Stimulated activated naive B cell treated with anti-CD40 and anti-IgM and Interleukin-4, amounts not matched to agents 10 μg/mL and 1 μg/mL and 100 μg/mL, for 72 hours (primary cell): ENCODE measurements around the gene SHF.
A peak's percentile ranks its signal among the peaks of the same experiment; 100 is the strongest.

ENCODE experiments used
- ATAC-seq, 2 donors: fragments of 150-1000 bp; cut with Tn5 transposase; replicated peaks; 2 replicates each; pipeline ENCODE4 v1.10.0; 2021; ENCODE audit warnings: moderate library complexity in 1 of 2
- DNase-seq: peaks from one replicate; pipeline ENCODE4 v3.0.0; 2021
- H3K27ac Mint-ChIP-seq: one replicate; pipeline ENCODE4 v1.8.0; 2022; ENCODE audit warnings: mild to moderate bottlenecking, mixed read lengths
- H3K27me3 Mint-ChIP-seq, 2 donors: one replicate each; pipeline ENCODE4 v1.8.0; 2022; ENCODE audit warnings: mixed read lengths in 2 of 2
- H3K36me3 Mint-ChIP-seq, 2 donors: one replicate each; pipeline ENCODE4 v1.8.0; 2022; ENCODE audit warnings: mixed read lengths in 2 of 2, mild to moderate bottlenecking in 1 of 2
- H3K4me1 Mint-ChIP-seq, 2 donors: one replicate each; pipeline ENCODE4 v1.8.0; 2022; ENCODE audit warnings: mixed read lengths in 2 of 2, mild to moderate bottlenecking in 1 of 2
- H3K4me3 Mint-ChIP-seq, 2 donors: one replicate each; pipeline ENCODE4 v1.8.0; 2022; ENCODE audit warnings: mild to moderate bottlenecking in 2 of 2, mixed read lengths in 2 of 2, moderate library complexity in 1 of 2
- H3K9me3 Mint-ChIP-seq, 2 donors: one replicate each; pipeline ENCODE4 v1.8.0; 2022; ENCODE audit warnings: mixed read lengths in 2 of 2, mild to moderate bottlenecking in 1 of 2

Gene SHF

DNA sequence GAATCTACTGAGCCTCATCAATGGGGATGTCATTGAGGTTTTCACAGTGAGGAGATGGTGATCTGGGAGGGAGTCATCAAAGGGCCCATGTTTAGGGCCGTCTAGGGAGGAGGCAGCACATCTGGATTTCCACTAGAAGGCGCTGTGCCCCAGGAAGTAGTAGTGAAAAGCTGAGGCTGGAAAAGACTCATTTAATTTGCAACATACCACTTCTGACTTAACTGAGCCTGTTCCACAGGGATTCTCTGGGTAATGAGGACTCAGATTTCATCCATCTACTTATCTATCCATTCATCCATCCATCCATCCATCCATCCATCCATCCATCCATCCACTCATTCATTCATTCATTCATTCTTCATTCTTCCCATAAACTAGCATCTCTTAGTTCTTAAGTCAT, 17.4 kb upstream of the SHF start:
- H3K27me3 Mint-ChIP-seq = peaks cover 18 to 23% of the 10 kb centered on the region in 2 donors
- H3K36me3 Mint-ChIP-seq = no peaks in the 10 kb centered on the region
- H3K4me3 Mint-ChIP-seq = no peak overlapping the region
- DNase-seq = peak; percentile 44
- no peaks in the 10 kb centered on the region for H3K9me3 Mint-ChIP-seq
- ATAC-seq = peak; percentile 12 to 14
- no peak overlapping the region for H3K27ac Mint-ChIP-seq
- H3K4me1 Mint-ChIP-seq = peaks cover 0 to 8% of the 10 kb centered on the region in 2 donors

DNA sequence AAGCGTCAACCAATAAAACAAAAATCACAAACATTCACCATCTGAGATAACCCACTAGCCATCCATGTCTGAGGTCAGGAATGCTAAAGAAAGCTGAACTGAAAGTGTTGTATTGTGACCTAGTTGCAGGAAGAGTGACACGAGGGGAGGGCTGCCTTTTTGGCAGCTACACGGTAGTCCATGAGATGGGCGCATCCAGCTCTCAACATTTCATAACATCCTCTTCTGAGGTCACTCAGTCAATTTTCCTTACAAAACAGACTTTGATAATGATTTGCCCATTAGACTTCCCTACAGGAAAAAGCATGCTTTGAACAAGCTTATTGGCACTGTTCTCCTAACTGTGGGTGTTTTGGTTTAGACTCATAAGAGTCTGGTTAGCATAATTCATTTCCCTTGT, 15.4 kb upstream of the SHF start:
- no peak for ATAC-seq
- Mint-ChIP-seq H3K27ac (no peak overlapping the region), H3K4me1 (peaks cover 0 to 16% of the 10 kb centered on the region in 2 donors), H3K36me3 (peaks cover 6 to 9% of the 10 kb centered on the region in 2 donors), H3K9me3 (no peaks in the 10 kb centered on the region), H3K4me3 (no peak overlapping the region), H3K27me3 (peaks cover 17 to 22% of the 10 kb centered on the region in 2 donors)
- DNase-seq = no peak

DNA sequence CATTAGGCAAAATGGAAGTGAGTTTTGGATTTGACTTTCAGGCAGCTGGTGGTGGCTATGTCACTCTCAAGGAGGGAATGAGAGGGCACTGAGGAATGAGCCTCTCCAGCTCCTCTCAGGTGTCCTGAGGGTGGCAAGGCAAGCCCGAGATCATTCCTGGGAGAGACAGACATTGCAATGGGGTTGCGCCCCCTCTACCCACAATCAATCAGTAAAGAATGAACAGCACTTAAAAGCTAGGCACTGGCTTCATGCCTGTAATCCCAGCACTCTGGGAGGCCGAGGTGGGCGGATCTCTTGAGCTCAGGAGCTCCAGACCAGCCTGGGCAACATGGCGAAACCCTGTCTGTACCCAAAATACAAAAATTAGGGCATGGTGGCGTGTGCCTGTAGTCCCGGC, 14.1 kb upstream of the SHF start:
- Mint-ChIP-seq H3K4me3 (no peak overlapping the region), H3K9me3 (no peaks in the 10 kb centered on the region), H3K4me1 (peaks cover 7 to 20% of the 10 kb centered on the region in 2 donors), H3K27ac (peak overlapping the region; percentile 60), H3K36me3 (peaks cover 6 to 10% of the 10 kb centered on the region in 2 donors), H3K27me3 (peaks cover 4 to 13% of the 10 kb centered on the region in 2 donors)
- ATAC-seq (no peak), DNase-seq (no peak)

DNA sequence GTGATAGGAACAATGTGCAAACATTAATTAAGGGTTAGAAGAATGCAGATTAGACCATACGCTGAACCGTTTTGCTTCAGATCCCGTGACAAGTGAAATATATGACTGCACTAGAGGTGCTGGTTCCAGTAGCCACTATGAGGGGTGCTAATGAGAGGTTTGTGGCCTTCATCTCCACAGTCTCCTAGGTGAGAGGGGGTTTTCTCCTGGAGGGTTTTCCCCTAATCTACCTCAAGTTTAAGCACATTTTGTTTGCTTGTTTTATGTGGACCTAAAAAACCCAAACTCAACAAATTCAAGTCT, 13.7 kb upstream of the SHF start:
- no peak overlapping the region for H3K27ac Mint-ChIP-seq
- H3K4me3 Mint-ChIP-seq = no peak overlapping the region
- peaks cover 7 to 20% of the 10 kb centered on the region in 2 donors for H3K4me1 Mint-ChIP-seq
- ATAC-seq (no peak), DNase-seq (no peak)
- H3K36me3 Mint-ChIP-seq = peaks cover 6 to 10% of the 10 kb centered on the region in 2 donors
- H3K27me3 Mint-ChIP-seq = peaks cover under 1 to 10% of the 10 kb centered on the region in 2 donors
- H3K9me3 Mint-ChIP-seq = no peaks in the 10 kb centered on the region

DNA sequence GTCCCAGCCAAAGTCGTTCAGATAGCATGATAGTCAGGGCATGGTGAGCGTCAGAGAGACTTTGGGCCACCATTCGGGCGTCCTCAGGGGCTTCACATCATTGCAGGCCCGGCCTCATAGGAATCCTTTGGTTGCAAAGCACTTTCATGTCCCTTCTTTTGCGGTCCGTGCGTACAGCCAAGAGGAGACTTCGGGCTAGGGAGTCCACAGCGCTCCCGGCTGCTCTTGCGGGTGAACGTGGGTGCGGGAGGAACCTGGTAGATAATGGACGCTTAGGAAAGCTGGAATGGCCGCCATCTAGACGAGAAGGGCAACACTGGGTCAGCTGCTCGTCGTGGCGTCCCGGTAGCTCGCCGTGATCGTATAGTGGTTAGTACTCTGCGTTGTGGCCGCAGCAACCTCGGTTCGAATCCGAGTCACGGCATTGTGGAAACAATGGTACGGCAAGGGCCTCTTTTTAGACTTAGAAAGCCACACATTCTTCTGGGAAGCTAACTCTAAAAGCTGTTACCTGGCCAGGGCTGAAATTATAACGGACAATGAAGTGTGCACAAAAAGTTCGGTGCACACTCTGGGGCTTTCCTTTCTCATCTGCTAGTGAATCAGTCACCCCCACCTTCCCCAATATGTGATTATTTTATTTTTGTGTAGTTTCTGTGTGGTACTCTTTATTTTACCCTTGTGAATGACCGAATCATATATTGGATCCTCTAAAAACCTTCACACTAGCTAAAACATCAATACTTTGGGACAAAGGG, 13.2 kb upstream of the SHF start:
- no peaks in the 10 kb centered on the region for H3K9me3 Mint-ChIP-seq
- peaks cover 6 to 10% of the 10 kb centered on the region in 2 donors for H3K36me3 Mint-ChIP-seq
- ATAC-seq (peak; percentile 27 to 29), DNase-seq (peak; percentile 73)
- H3K4me3 Mint-ChIP-seq = no peak overlapping the region
- H3K4me1 Mint-ChIP-seq = peaks cover 7 to 20% of the 10 kb centered on the region in 2 donors
- no peak overlapping the region for H3K27ac Mint-ChIP-seq
- peaks cover 0 to 10% of the 10 kb centered on the region in 2 donors for H3K27me3 Mint-ChIP-seq

DNA sequence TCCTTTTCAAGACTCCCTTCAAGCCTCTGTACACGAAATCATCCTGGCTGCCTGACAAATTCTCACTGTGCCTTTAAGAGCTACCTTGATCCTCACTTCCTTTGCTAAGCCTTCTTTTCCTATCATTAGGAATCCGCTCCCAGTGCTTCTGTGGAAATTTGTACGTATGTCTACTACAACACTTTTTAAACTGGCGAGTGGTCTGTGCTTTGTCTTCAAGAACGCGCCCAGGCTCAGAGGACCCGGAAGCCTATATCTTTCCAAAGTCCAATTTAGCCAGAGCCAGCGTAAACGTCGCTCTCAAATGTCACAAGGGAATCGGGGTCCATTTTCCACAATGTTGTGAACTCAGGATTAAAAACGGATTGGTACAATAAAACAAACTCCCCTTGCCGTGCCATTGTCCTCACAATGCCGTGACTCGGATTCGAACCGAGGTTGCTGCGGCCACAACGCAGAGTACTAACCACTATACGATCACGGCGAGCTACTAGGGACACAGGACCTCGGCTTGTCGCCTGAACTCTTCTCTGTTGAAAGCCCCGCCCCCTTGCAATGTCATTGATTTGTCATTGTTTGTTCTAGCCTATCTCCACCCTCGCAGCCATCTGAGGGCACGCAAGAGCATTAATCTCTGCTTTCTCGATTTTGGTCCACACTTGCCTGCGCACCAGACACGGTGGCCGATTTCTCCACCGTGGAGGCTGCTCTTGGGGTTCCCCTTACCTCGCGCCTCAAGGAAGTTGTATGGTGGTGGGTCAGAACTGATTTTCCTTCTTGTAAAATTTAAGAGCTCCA, 12.4 kb upstream of the SHF start:
- peaks cover 7 to 10% of the 10 kb centered on the region in 2 donors for H3K36me3 Mint-ChIP-seq
- H3K4me3 Mint-ChIP-seq = no peak overlapping the region
- peak; percentile 66 to 69 for ATAC-seq
- H3K27ac Mint-ChIP-seq = no peak overlapping the region
- H3K27me3 Mint-ChIP-seq = peaks cover 0 to 6% of the 10 kb centered on the region in 2 donors
- H3K4me1 Mint-ChIP-seq = peaks cover 7 to 17% of the 10 kb centered on the region in 2 donors
- peak; percentile 95 for DNase-seq
- no peaks in the 10 kb centered on the region for H3K9me3 Mint-ChIP-seq

DNA sequence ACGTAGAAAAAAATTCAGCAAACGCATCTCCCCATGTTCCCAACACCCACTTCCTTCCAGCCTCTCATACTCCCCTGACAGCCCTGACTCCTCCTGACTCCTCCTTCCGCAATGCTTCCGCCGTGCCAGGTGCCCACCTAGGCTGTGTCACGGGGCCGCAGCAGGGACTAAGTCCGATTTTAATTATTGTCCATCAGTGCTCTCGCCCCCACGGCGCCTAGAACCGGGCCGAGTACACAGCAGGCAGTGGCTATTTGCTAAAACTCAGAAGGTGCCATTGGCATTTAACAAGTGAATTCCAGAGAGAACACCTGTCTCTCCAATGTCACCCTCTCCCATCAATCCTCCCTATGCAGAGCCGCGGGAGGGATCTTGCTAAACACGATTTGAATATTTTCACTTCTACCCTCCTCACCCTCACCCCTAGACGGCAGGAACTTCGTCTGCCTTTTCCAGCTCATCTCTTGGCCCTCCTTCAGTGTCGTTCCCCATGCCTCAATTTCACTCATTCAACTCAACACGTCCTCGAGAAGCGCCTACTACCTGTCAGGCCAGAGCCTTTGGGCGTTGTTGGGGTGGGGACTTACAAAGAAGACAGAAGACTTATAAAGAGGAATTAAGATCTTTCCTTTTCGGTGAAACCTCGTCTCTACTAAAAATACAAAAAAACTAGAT, 11.5 kb upstream of the SHF start:
- ATAC-seq (peak; percentile 18 to 22), DNase-seq (peak; percentile 52)
- Mint-ChIP-seq H3K27me3 (peaks cover 0 to 5% of the 10 kb centered on the region in 2 donors), H3K4me3 (no peak overlapping the region), H3K9me3 (no peaks in the 10 kb centered on the region), H3K27ac (no peak overlapping the region), H3K36me3 (peaks cover 7 to 10% of the 10 kb centered on the region in 2 donors), H3K4me1 (peaks cover 7 to 17% of the 10 kb centered on the region in 2 donors)

DNA sequence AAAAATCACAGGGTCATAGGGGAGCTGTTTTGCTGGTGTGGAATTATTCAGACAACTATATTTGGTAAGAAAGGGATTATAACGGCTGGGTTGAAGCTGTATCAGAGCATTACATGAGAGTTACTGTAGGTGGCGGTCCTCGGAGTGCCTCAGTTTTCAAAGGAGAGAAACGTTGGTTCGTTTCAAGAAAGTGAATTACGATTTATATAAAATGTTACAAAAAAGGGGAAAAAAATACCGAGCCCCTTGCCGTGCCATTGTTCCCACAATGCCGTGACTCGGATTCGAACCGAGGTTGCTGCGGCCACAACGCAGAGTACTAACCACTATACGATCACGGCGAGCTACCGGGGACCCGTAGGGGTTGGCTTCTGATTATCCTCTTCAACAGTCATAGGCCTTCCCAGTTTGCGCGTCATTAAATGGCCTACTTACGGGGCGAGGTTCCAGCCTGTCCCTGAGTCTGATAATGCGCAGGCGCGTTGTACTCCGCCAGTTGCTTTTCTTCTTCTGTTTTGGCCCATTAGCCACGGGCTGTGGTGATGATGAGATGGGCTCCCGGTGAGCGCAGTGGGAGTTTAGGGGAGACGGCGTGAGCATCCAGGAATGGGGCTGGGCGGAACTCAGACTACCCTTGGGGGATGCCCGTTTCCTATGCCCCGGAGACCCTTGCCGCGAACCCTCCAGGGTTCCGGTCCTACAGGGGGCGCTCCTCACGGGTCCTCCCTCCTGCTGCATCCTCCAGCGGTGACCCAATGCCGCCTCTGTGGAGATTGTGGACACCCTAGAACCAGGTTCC, 10.8 kb upstream of the SHF start:
- peak; percentile 69 to 71 for ATAC-seq
- Mint-ChIP-seq H3K27ac (no peak overlapping the region), H3K36me3 (peaks cover 7 to 10% of the 10 kb centered on the region in 2 donors), H3K9me3 (no peaks in the 10 kb centered on the region), H3K4me1 (peaks cover 7 to 17% of the 10 kb centered on the region in 2 donors), H3K4me3 (no peak overlapping the region), H3K27me3 (peaks cover 0 to 5% of the 10 kb centered on the region in 2 donors)
- peak; percentile 95 for DNase-seq

DNA sequence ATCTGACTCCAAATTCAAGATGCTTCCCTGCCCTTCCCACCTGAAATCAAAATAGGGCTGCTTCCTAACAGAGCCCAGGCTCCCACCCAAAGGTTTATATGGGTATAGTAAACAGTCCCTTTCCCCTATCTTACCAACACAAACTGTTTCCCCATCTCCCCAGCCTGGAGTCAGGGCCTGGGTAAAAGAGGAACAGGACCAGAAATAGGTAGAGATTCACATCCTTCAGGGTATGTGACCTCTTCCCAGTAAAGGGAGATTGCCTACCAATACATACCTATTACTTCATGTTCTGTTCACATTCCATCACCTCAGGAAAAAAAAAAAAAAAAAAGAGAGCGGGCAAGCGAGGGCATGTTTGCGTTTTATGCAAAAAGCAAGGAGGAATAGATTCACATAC, 9.7 kb upstream of the SHF start:
- H3K36me3 Mint-ChIP-seq = peaks cover 7 to 10% of the 10 kb centered on the region in 2 donors
- H3K27ac Mint-ChIP-seq = peak overlapping the region; percentile 88
- peak overlapping the region; percentile 57 to 77 for H3K4me3 Mint-ChIP-seq
- H3K4me1 Mint-ChIP-seq = peaks cover 7 to 15% of the 10 kb centered on the region in 2 donors
- no peaks in the 10 kb centered on the region for H3K9me3 Mint-ChIP-seq
- ATAC-seq = no peak
- DNase-seq = no peak
- peaks cover 0 to 5% of the 10 kb centered on the region in 2 donors for H3K27me3 Mint-ChIP-seq

DNA sequence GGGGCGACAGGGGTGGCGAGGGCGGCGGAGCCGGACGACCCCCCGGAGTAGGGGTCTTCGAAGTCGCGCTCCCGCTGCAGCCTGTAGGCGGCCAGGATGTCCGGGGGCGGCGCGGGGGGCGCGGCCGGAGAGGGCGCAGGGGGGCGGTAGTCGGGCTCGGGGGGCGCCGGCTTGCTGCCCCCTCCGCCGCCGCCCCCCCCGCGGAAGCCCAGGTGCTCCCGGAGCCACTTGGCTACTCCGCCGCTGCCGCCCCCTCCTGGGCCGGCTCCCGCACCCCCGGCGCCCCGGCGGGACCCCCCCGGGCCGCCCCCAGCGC, 230 bp downstream of the SHF start:
- H3K27ac Mint-ChIP-seq = no peak overlapping the region
- H3K36me3 Mint-ChIP-seq = peaks cover 9% of the 10 kb centered on the region in 2 donors
- peak in 1 of 2 donors; percentile 0 for ATAC-seq
- H3K4me3 Mint-ChIP-seq = peak overlapping the region; percentile 87 to 92
- peaks cover 40 to 53% of the 10 kb centered on the region in 2 donors for H3K4me1 Mint-ChIP-seq
- no peaks in the 10 kb centered on the region for H3K9me3 Mint-ChIP-seq
- H3K27me3 Mint-ChIP-seq = no peaks in the 10 kb centered on the region
- DNase-seq = no peak

DNA sequence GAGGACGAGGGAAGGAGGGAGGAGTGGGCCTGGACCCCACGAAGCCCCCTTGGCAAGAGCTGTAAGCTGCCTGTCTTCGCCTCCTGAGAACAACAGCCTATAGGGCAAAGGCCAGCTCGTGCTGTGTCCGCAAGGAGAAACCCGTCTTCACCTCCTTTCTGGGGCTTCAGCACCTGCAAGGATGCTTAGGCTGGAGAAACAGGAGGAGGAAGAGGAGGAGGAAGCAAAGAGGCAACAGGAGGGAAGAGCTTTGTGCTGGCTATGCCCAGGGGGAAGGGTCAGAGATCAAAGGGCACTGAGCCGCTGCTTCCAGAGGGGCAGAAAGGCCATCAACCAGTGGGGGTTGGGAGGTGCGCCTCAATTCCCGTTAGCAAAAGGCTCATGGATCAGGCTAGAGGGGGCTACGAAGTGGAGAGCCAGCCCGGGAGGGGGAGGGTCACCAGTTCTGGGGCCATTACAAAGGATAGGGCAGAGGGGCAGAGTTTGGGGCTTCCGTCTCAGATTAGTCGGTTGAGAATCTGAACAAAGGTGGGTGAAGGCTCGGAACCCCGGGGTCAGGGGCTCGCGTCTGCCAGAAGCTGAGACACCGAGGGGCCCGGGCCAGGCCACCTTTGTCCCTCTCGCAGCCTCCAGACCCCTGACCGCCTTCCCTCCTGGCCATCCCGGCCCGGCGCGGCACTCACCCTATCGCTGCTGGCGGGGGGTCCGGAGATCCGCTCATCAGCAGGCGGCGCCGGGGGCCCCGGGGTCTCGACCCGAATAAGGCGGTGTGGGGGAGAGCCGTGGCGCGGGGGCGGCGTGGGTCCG, 792 bp downstream of the SHF start:
- Mint-ChIP-seq H3K4me1 (peaks cover 42 to 55% of the 10 kb centered on the region in 2 donors), H3K9me3 (no peaks in the 10 kb centered on the region), H3K36me3 (peaks cover 10 to 11% of the 10 kb centered on the region in 2 donors), H3K27me3 (no peaks in the 10 kb centered on the region), H3K27ac (peak overlapping the region; percentile 94), H3K4me3 (peak overlapping the region; percentile 87 to 92)
- ATAC-seq (no peak), DNase-seq (no peak)

DNA sequence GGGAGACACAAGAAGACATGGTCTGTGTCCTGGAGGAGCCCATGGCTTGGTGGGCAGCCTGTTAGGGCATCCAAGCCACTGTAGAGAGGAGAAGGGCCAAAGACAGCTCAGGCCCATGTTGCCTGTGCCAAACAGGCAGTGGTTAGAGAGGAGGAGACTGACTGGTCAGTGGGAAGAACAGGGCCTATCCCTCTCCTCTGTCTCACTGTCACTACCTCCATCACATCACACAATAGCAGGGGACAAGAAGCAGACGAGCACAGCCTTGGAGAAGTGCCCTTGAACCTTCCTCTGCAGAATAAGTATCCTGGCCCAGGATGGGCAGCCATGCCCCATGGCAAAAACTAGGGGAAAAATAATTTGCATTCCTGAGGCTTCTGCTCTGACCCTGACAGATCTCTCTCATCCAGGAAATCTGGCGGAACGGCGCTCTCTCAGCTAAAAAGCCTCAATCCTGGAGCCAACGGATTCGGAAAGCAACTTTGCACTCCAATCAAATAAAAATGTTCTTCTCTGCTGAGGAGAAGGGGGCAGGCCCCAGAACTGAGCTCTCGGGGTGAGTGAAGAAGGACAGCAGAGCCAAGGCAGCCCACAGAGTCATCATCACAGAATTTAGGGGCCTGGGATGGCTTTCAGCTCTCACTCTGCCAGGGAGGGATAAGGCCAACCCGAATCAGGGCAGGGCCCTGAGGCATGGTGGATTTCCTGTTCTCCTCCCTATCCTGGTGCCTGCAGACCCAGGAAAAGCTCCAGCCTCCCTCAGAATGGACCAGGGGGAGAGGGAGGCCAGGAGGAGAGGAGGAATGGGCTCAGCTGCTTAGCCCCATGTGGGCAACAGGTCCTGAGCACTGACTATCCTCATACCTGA, 1.6 kb downstream of the SHF start:
- Mint-ChIP-seq H3K27me3 (no peaks in the 10 kb centered on the region), H3K4me1 (peaks cover 44 to 58% of the 10 kb centered on the region in 2 donors), H3K27ac (peak overlapping the region; percentile 94), H3K9me3 (no peaks in the 10 kb centered on the region), H3K36me3 (peaks cover 12 to 16% of the 10 kb centered on the region in 2 donors), H3K4me3 (peak overlapping the region; percentile 87 to 92)
- DNase-seq = no peak
- ATAC-seq = no peak
